MM.1S (cell line): ENCODE data around the gene SPTY2D1.
"Not testable (repeated sequence)": the region's sequence is repeated elsewhere in the genome, so short reads cannot be mapped to it uniquely, and the experiment has no call there.

Source experiments
- DNase-seq: peaks from one replicate; pipeline ENCODE4 v3.0.0-alpha.2; 2015
- H2AFZ ChIP-seq: fragments of 300-600 bp; sonication (generic); 2 replicates; pipeline ENCODE4 v1.6.0; 2016; ENCODE audit warnings: antibody characterized with exemption, low read length
- H3F3A ChIP-seq: fragments of 300-600 bp; sonication (generic); 2 replicates; pipeline ENCODE4 v1.6.1; 2016; ENCODE audit warnings: mild to moderate bottlenecking, antibody characterized with exemption, low read length, moderate library complexity, mixed read lengths; ENCODE audit not compliant: insufficient read depth
- H3K27ac ChIP-seq: fragments of 300-600 bp; sonication (generic); 2 replicates; pipeline ENCODE4 v1.5.1; 2016; ENCODE audit warnings: mild to moderate bottlenecking, low read length
- H3K27me3 ChIP-seq: fragments of 300-600 bp; sonication (generic); replicated peaks from 2 replicates; pipeline ENCODE4 v1.6.0; 2016; ENCODE audit warnings: low read length; ENCODE audit not compliant: insufficient read depth
- H3K36me3 ChIP-seq: fragments of 300-600 bp; sonication (generic); replicated peaks from 2 replicates; pipeline ENCODE4 v1.6.1; 2016; ENCODE audit warnings: mild to moderate bottlenecking, low read length, mixed read lengths; ENCODE audit not compliant: insufficient read depth
- H3K4me1 ChIP-seq: fragments of 300-600 bp; sonication (generic); 2 replicates; pipeline ENCODE4 v1.6.1; 2016; ENCODE audit warnings: low read length, mixed read lengths
- H3K4me2 ChIP-seq: fragments of 300-600 bp; sonication (generic); 2 replicates; pipeline ENCODE4 v1.6.0; 2016; ENCODE audit warnings: low read depth, low read length
- H3K4me3 ChIP-seq: fragments of 300-600 bp; sonication (generic); 2 replicates; pipeline ENCODE4 v1.5.1; 2016; ENCODE audit warnings: low read length, mixed read lengths
- H3K79me2 ChIP-seq: fragments of 300-600 bp; sonication (generic); 2 replicates; pipeline ENCODE4 v1.6.1; 2016; ENCODE audit warnings: mixed run types, low read length, mixed read lengths
- H3K9ac ChIP-seq: fragments of 300-600 bp; sonication (generic); 2 replicates; pipeline ENCODE4 v1.6.1; 2016; ENCODE audit warnings: low read length, mixed read lengths
- H3K9me2 ChIP-seq: fragments of 300-600 bp; sonication (generic); replicated peaks from 2 replicates; pipeline ENCODE4 v1.6.1; 2016; ENCODE audit warnings: mild to moderate bottlenecking, low read length, mixed read lengths; ENCODE audit not compliant: insufficient read depth
- H3K9me3 ChIP-seq: fragments of 300-600 bp; sonication (generic); replicated peaks from 2 replicates; pipeline ENCODE4 v1.6.1; 2016; ENCODE audit warnings: mild to moderate bottlenecking, low read length, mixed read lengths; ENCODE audit not compliant: insufficient read depth
- H4K20me1 ChIP-seq: fragments of 300-600 bp; sonication (generic); 2 replicates; pipeline ENCODE4 v1.6.1; 2016; ENCODE audit warnings: mild to moderate bottlenecking, low read length, moderate library complexity, mixed read lengths; ENCODE audit not compliant: insufficient read depth
- EZH2 ChIP-seq: fragments of 300-600 bp; sonication (generic); optimal IDR thresholded peaks from 2 replicates; pipeline ENCODE3; 2017; ENCODE audit warnings: low read depth, mild to moderate bottlenecking, antibody characterized with exemption, low read length, mixed read lengths
- EZH2phosphoT487 ChIP-seq: fragments of 300-600 bp; sonication (generic); IDR thresholded peaks from 2 replicates; pipeline ENCODE4 v1.6.1; 2018; ENCODE audit warnings: antibody characterized with exemption, low read length
- TF ChIP-seq, protein P1 (sequence below): fragments of 300-600 bp; sonication (generic); IDR thresholded peaks from 2 replicates; pipeline ENCODE4 v1.5.1; 2016; ENCODE audit warnings: antibody characterized with exemption, low read length, mixed read lengths

Gene SPTY2D1

DNA sequence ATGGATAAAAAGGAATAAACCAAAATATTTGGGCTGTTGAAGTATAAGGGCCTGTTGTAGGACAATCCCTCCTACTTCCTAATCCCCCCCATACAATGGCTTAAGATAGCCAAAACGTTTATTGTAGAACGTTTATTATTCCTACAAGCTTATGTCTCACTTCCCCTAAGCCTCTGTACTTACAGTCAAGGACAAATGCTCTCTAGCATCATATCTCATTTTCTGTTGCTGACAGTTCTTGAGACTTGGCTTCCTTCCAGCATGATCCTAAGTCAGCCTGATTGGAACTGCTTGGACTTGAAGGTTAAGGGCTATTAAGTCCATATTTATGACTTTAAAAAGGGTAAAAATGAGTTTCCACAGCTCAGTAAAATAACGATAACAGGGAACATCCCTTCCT, 25.8 kb downstream of the SPTY2D1 start:
- no peak for TF ChIP-seq EZH2
- DNase-seq, result no peak
- no peaks in the 10 kb centered on the region for H3K79me2 ChIP-seq
- H3K4me1 ChIP-seq, result no peaks in the 10 kb centered on the region
- no peak overlapping the region for H2AFZ ChIP-seq
- no peaks in the 10 kb centered on the region for H3K9me3 ChIP-seq
- H3F3A ChIP-seq, result no peaks in the 10 kb centered on the region
- no peak overlapping the region for H3K4me2 ChIP-seq
- H3K36me3 ChIP-seq, result peaks cover 3% of the 10 kb centered on the region; the same call in 1 of the 2 replicates
- H4K20me1 ChIP-seq, result no peaks in the 10 kb centered on the region
- no peak overlapping the region for H3K4me3 ChIP-seq
- H3K27ac ChIP-seq, result no peak overlapping the region
- H3K9me2 ChIP-seq, result no peaks in the 10 kb centered on the region
- no peaks in the 10 kb centered on the region for H3K27me3 ChIP-seq
- H3K9ac ChIP-seq, result no peak overlapping the region

DNA sequence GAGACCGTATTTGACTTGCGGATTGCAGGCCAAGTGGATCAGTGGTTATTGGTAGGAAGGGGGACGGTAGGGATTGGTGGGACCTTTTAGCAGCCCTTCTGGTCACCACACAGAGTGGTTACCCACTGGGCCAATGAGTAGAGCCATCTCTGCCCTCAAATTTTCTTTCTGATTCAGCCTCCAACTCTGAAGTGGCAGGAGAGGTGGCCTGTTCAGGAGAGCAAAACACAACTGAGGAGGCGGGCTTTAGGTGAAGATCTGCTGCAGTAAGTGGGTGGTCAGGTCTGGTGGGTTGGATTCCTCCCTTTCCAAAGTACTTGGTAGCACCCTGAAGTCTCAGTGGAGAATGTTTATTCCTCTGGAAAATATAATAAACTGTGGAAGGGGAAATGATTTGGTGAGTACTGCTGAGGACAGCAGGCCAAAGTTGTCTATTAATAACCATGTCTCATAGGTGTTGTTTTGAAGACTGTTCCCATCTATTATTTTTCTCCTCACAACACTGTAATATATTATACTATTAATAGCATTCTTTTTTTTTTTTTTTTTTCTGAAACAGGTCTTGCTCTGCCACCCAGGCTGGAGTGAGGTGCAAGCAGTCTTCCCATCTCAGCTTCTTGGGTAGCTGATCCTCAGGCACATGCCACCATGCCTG, 33.1 kb downstream of the SPTY2D1 start:
- Histone ChIP-seq H3F3A (no peaks in the 10 kb centered on the region), H3K4me2 (no peak overlapping the region), H3K9me2 (no peaks in the 10 kb centered on the region), H3K9ac (no peak overlapping the region), H3K27ac (no peak overlapping the region), H3K36me3 (no peaks in the 10 kb centered on the region), H3K4me1 (no peaks in the 10 kb centered on the region), H3K79me2 (no peaks in the 10 kb centered on the region), H3K9me3 (no peaks in the 10 kb centered on the region), H3K4me3 (no peak overlapping the region), H3K27me3 (no peaks in the 10 kb centered on the region), H2AFZ (no peak overlapping the region), H4K20me1 (no peaks in the 10 kb centered on the region)
- no peak for DNase-seq
- TF ChIP-seq EZH2phosphoT487 (no peak), EZH2 (no peak)
- TF ChIP-seq, protein P1, sequence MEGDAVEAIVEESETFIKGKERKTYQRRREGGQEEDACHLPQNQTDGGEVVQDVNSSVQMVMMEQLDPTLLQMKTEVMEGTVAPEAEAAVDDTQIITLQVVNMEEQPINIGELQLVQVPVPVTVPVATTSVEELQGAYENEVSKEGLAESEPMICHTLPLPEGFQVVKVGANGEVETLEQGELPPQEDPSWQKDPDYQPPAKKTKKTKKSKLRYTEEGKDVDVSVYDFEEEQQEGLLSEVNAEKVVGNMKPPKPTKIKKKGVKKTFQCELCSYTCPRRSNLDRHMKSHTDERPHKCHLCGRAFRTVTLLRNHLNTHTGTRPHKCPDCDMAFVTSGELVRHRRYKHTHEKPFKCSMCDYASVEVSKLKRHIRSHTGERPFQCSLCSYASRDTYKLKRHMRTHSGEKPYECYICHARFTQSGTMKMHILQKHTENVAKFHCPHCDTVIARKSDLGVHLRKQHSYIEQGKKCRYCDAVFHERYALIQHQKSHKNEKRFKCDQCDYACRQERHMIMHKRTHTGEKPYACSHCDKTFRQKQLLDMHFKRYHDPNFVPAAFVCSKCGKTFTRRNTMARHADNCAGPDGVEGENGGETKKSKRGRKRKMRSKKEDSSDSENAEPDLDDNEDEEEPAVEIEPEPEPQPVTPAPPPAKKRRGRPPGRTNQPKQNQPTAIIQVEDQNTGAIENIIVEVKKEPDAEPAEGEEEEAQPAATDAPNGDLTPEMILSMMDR, result no peak

DNA sequence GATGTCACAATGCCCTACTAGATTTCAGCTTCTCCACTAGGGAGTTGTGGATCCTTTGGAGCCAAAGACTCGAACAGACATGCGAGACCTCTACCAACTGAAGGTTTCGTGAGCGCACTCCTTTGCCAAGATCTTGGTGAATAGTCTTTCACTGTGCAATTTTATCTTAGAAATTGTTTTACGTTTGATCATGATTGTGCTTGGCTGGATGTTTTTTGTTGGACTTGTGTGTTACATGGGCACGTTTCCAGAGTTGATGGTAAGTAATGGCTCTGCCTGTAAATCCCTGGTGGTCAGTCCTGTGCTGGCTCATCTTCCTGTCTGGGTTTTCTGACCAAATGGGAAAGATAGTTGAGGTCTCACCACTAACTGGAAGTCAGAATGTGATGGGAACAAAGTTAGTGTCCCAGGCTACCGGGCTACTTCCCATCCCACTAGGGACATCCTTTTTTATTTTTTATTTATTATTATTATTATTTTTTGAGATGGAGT, 34.4 kb downstream of the SPTY2D1 start, which contains the start of gene MISFA:
MISFA (plus strand) TSS at position 51 of the 492 bp plus-strand sequence; CDS start at position 191, 140 bp downstream.
- H3F3A ChIP-seq, result no peaks in the 10 kb centered on the region
- H3K36me3 ChIP-seq, result no peaks in the 10 kb centered on the region
- H3K4me1 ChIP-seq, result no peaks in the 10 kb centered on the region
- no peaks in the 10 kb centered on the region for H3K9me2 ChIP-seq
- no peaks in the 10 kb centered on the region for H3K27me3 ChIP-seq
- H3K27ac ChIP-seq, result no peak within 1 kb of the TSS
- no peak for DNase-seq
- no peaks in the 10 kb centered on the region for H4K20me1 ChIP-seq
- no peak within 1 kb of the TSS for H2AFZ ChIP-seq
- no peak within 1 kb of the TSS for H3K4me3 ChIP-seq
- TF ChIP-seq EZH2, result no peak
- TF ChIP-seq, protein P1, result no peak
- no peak for TF ChIP-seq EZH2phosphoT487
- no peaks in the 10 kb centered on the region for H3K9me3 ChIP-seq
- H3K9ac ChIP-seq, result no peak within 1 kb of the TSS
- no peak within 1 kb of the TSS for H3K4me2 ChIP-seq
- no peaks in the 10 kb centered on the region for H3K79me2 ChIP-seq

DNA sequence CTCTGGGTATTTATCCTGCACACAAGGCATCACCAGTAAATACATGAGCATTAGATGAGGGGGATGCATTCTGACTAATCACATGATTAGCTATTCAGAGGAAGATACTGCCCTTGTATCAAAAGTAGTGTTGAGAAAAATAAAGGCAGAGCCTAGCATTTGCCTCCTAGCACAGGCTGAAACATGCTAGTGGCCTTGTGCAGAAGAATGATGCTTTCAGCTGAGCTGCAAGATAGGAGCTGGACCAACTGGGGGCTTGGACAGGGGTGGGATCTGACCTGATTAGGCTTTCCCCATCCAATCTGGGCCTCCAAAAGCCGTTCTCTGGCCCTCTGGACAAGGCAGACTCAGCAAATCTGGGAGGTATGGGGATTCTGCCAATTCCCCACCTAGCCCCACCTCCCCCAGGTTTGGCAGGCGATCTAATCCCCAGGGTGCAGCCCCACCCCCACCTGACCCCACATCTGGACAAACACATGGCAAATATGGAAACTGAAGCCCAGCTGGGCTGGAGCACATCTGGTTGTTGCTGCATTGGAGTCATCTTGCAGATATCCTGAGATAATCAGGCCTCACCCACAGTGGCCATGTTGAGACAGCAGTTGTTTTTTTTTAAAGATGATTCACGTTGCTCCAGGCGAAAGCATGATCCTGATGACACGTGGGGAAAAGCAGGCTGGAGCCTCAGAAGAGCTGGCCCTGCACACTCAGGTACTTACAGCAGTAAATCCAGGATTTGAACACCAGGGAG, 39.0 kb downstream of the SPTY2D1 start:
- Histone ChIP-seq H3K9ac (no peak overlapping the region), H3K79me2 (no peaks in the 10 kb centered on the region), H3K36me3 (no peaks in the 10 kb centered on the region), H3K9me3 (no peaks in the 10 kb centered on the region), H3K4me3 (no peak overlapping the region), H4K20me1 (no peaks in the 10 kb centered on the region), H3K4me1 (peaks cover 7% of the 10 kb centered on the region), H3K27me3 (no peaks in the 10 kb centered on the region), H3K4me2 (no peak overlapping the region), H2AFZ (no peak overlapping the region), H3K27ac (no peak overlapping the region), H3F3A (no peaks in the 10 kb centered on the region), H3K9me2 (no peaks in the 10 kb centered on the region)
- DNase-seq, result no peak
- TF ChIP-seq EZH2phosphoT487 (no peak), EZH2 (no peak)
- TF ChIP-seq, protein P1, result no peak

DNA sequence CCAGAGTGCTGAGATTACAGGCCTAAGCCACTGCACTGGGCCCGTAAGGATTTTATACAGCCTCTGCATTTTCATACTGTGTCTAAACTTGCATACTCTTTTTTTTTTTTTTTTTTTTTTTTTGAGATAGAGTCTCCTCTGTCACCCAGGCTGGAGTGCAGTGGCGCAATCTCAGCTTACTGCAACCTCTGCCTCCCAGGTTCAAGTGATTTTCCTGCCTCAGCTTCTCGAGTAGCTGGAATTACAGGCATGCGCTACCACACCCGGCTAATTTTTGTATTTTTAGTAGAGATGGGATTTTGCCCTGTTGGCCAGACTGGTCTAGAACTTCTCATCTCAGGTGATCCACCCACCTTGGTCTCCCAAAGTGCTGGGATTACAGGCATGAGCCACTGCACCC, 40.1 kb downstream of the SPTY2D1 start:
- peaks cover 11% of the 10 kb centered on the region for H3K4me1 ChIP-seq
- H3K4me3 ChIP-seq, H3K9me3 ChIP-seq, H3K79me2 ChIP-seq, H3K27me3 ChIP-seq, H2AFZ ChIP-seq, H3F3A ChIP-seq, H3K9me2 ChIP-seq, H3K36me3 ChIP-seq, H4K20me1 ChIP-seq, H3K27ac ChIP-seq, DNase-seq, H3K4me2 ChIP-seq, H3K9ac ChIP-seq: not testable (repeated sequence)
